ENCODE data around the gene GIMAP1.

DNA sequence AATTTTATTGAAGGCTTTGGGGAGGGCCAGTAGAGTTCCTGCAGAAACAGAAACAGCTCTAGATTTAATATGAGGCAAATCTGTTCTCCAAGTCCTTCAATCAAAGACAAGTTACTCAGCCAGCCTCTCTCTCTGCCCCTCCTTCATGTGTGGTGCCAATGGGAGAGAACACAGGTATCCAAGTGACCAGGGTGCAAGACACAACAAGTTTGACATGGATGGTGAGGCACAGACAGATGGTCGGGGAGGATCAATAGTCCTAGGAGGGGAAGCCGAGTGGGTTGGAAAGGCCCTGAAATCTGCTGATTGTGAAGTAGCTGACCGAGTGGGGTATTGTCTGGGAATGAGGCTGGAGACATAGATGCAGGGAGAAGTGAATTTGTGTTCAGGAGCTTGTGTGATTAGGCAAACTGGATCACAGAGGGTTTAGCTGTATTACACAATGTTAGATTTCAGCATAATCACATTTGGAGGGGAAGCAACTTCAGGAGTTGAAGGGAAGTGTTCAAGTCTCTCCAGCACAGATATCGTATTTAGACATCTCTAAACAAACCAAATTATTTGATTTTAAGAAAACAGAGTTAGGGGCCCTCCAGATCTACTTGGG is 1.5 kb downstream of the GIMAP1 start:
- TF ChIP-seq, protein P1, sequence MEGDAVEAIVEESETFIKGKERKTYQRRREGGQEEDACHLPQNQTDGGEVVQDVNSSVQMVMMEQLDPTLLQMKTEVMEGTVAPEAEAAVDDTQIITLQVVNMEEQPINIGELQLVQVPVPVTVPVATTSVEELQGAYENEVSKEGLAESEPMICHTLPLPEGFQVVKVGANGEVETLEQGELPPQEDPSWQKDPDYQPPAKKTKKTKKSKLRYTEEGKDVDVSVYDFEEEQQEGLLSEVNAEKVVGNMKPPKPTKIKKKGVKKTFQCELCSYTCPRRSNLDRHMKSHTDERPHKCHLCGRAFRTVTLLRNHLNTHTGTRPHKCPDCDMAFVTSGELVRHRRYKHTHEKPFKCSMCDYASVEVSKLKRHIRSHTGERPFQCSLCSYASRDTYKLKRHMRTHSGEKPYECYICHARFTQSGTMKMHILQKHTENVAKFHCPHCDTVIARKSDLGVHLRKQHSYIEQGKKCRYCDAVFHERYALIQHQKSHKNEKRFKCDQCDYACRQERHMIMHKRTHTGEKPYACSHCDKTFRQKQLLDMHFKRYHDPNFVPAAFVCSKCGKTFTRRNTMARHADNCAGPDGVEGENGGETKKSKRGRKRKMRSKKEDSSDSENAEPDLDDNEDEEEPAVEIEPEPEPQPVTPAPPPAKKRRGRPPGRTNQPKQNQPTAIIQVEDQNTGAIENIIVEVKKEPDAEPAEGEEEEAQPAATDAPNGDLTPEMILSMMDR (IDR thresholded peaks at IDR 0.05) = no peak
- TF ChIP-seq POLR2A (IDR thresholded peaks at IDR 0.05) (no peak), POLR2AphosphoS5 (IDR thresholded peaks at IDR 0.05; ENCODE audit: insufficient read depth in 1 of 2, low read depth in 1 of 2) (no peak)
